ENCODE data around the gene TSPAN9.

The TSPAN9 gene

GRCh38 chr12:3204730-3205531 lies 127.8 kb downstream of the TSPAN9 start:
- no peak for DNase-seq
- intact Hi-C loops (cut with DNase I), result no loop called here

GRCh38 chr12:3205742-3206519 lies 128.8 kb downstream of the TSPAN9 start:
- intact Hi-C loops (cut with DNase I), result no loop called here
- DNase-seq, result peak in 10 of 42 donors; percentile 22 to 61 (median 44)

GRCh38 chr12:3206536-3207072 lies 129.4 kb downstream of the TSPAN9 start:
- intact Hi-C loops (cut with DNase I), result no loop called here
- no peak for DNase-seq

GRCh38 chr12:3207175-3207574 lies 130.0 kb downstream of the TSPAN9 start:
- intact Hi-C loops (cut with DNase I), result no loop called here
- DNase-seq, result no peak

GRCh38 chr12:3207858-3208257 lies 130.7 kb downstream of the TSPAN9 start:
- intact Hi-C loops (cut with DNase I), result no loop called here
- DNase-seq, result peak in 1 of 42 donors; percentile 43

GRCh38 chr12:3213188-3213587 lies 136.0 kb downstream of the TSPAN9 start:
- intact Hi-C loops (cut with DNase I), result no loop called here
- no peak for DNase-seq

- intact Hi-C loops (cut with DNase I), result no loop called here
- DNase-seq, result peak in 3 of 42 donors; percentile 29 to 61 (median 30)
Observed at GRCh38 chr12:3213768-3214167, 136.6 kb downstream of the TSPAN9 start.

GRCh38 chr12:3214526-3215365 lies 137.6 kb downstream of the TSPAN9 start:
- peak in 40 of 42 donors; percentile 46 to 96 (median 76) for DNase-seq
- intact Hi-C loops (cut with DNase I), result no loop called here

GRCh38 chr12:3215410-3215975 lies 138.3 kb downstream of the TSPAN9 start:
- intact Hi-C loops (cut with DNase I), result no loop called here
- no peak for DNase-seq

- intact Hi-C loops (cut with DNase I), result no loop called here
- DNase-seq, result no peak
Observed at GRCh38 chr12:3216097-3216496, 138.9 kb downstream of the TSPAN9 start.

- DNase-seq, result no peak
- intact Hi-C loops (cut with DNase I), result no loop called here
Observed at GRCh38 chr12:3216726-3217682, 139.8 kb downstream of the TSPAN9 start.

GRCh38 chr12:3217683-3218079 lies 140.5 kb downstream of the TSPAN9 start:
- no peak for DNase-seq
- intact Hi-C loops (cut with DNase I), result no loop called here

- peak in 21 of 42 donors; percentile 16 to 74 (median 51) for DNase-seq
- intact Hi-C loops (cut with DNase I), result no loop called here
Observed at GRCh38 chr12:3218228-3219171, 141.3 kb downstream of the TSPAN9 start.

- intact Hi-C loops (cut with DNase I), result no loop called here
- no peak for DNase-seq
Observed at GRCh38 chr12:3219233-3219632, 142.1 kb downstream of the TSPAN9 start.

- intact Hi-C loops (cut with DNase I), result no loop called here
- no peak for DNase-seq
Observed at GRCh38 chr12:3220382-3221321, 143.5 kb downstream of the TSPAN9 start.

- intact Hi-C loops (cut with DNase I), result no loop called here
- DNase-seq, result no peak
Observed at GRCh38 chr12:3222306-3222705, 145.1 kb downstream of the TSPAN9 start.
